ENCODE data around the gene MMP10.

MMP10 gene

DNA sequence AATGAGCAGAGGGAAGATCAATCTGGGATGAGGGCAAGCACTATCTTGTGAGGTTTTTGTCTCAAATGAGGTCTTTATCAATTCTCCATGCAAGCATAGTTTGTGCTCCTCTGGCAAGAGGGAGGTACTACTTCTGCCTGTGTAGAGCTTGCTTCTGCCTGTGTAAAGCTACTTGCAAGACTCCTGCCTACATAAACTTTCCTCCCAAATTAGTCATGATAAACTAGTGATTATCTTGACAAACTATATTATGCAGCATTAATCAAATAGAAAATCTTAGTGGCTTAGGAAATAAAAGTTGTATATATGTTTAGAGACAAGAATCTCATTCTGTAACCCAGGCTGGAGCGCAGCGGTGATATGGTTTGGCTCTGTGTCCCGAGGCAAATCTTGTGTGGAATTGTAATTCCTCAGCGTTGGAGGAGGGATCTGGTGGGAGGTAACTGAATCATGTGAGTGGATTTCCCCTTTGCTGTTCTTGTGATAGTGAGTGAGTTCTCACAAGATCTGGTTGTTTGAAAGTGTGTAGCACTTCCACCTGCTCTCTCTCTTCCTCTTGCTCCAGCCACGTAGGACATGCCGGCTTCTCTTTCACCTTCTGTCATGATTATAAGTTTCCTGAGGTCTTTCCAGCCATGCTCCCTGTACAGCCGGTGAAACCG, 8.0 kb upstream of the MMP10 start:
- no peak overlapping the region for H3K4me3 ChIP-seq (ENCODE audit: low read depth, low read length)
- no peak for DNase-seq (ENCODE audit: low read depth)
- TF ChIP-seq, protein P1, sequence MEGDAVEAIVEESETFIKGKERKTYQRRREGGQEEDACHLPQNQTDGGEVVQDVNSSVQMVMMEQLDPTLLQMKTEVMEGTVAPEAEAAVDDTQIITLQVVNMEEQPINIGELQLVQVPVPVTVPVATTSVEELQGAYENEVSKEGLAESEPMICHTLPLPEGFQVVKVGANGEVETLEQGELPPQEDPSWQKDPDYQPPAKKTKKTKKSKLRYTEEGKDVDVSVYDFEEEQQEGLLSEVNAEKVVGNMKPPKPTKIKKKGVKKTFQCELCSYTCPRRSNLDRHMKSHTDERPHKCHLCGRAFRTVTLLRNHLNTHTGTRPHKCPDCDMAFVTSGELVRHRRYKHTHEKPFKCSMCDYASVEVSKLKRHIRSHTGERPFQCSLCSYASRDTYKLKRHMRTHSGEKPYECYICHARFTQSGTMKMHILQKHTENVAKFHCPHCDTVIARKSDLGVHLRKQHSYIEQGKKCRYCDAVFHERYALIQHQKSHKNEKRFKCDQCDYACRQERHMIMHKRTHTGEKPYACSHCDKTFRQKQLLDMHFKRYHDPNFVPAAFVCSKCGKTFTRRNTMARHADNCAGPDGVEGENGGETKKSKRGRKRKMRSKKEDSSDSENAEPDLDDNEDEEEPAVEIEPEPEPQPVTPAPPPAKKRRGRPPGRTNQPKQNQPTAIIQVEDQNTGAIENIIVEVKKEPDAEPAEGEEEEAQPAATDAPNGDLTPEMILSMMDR (IDR thresholded peaks at IDR 0.05; ENCODE audit: control insufficient read depth, extremely low read depth, insufficient read depth): no peak

DNA sequence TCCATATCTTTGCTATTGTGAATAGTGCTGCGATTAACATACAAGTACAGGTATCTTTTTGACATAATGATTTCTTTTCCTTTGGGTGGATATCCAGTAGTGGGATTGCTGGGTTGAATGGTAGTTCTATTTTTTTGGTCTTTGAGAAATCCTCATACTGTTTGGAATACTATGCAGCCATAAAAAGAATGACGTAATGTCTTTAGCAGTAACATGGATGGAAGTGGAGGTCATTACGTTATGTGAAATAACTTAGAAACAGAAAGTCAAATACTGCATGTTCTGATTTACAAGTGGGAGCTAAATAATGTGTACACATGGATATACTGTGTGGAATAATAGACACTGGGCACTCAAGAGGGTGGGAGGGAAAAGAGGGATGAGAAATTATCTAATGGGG, 4.0 kb upstream of the MMP10 start:
- TF ChIP-seq, protein P1 (IDR thresholded peaks at IDR 0.05; ENCODE audit: control insufficient read depth, extremely low read depth, insufficient read depth): no peak
- H3K4me3 ChIP-seq (ENCODE audit: low read depth, low read length): no peak overlapping the region
- no peak for DNase-seq (ENCODE audit: low read depth)

DNA sequence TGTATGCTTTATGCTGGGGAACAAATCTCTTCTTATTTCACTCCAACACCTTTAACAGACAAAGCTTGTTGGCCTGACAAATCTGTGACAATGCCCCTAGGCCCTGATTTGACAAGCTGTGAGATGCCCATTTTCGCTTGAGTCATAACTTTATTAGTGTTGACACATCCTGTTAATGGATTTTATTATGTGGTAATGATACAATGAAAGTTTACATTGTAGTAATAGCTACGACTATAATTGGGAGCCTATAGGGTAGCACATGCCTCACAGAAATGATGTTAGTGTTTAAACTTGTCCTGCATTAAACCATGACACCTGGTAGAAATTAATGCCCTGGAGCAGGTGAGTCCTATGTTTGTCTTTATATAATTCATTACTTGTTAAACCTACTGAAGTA, 3.3 kb upstream of the MMP10 start:
- H3K4me3 ChIP-seq (ENCODE audit: low read depth, low read length): no peak overlapping the region
- peak; percentile 96 for DNase-seq (ENCODE audit: low read depth)
- TF ChIP-seq, protein P1 (IDR thresholded peaks at IDR 0.05; ENCODE audit: control insufficient read depth, extremely low read depth, insufficient read depth): no peak

DNA sequence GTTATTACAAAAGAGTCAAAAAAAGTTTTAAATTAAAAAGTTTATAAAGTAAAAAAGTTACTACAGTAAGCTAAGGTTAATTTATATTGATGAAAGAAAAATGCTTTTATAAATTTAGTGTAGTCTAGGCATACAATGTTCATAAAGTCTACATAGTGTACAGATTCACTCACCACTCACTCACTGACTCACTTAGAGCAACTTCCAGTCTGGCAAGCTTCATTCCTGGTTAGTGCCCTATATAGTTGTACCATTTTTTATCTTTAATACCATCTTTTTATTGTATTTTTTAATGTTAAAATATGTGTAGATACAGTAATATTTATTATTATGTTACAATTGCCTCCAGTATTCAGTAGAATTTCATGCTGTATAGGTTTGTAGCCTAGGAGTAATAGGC, 2.6 kb upstream of the MMP10 start:
- no peak overlapping the region for H3K4me3 ChIP-seq (ENCODE audit: low read depth, low read length)
- TF ChIP-seq, protein P1 (IDR thresholded peaks at IDR 0.05; ENCODE audit: control insufficient read depth, extremely low read depth, insufficient read depth): no peak
- DNase-seq (ENCODE audit: low read depth): no peak

DNA sequence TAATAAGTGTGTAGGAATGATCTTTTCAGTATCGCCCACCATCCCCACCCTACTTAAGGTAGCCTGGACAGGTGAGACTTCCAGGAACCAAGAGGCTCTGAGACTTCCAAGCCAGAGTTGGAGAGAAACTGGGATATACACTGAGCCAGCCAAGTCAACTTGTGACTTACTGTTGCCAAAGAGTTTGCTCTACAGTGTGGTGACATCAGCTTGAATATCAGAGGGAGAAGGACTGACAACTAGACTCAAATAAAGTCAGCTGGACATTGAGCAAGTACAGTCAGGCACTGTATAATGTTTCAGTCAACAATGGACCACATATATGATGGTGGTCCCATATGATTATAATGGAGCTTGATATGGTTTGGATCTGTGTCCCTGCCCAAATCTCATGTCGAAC, 1.2 kb upstream of the MMP10 start:
- H3K4me3 ChIP-seq (ENCODE audit: low read depth, low read length): no peak overlapping the region
- DNase-seq (ENCODE audit: low read depth): peak; percentile 37
- TF ChIP-seq, protein P1 (IDR thresholded peaks at IDR 0.05; ENCODE audit: control insufficient read depth, extremely low read depth, insufficient read depth): no peak

DNA sequence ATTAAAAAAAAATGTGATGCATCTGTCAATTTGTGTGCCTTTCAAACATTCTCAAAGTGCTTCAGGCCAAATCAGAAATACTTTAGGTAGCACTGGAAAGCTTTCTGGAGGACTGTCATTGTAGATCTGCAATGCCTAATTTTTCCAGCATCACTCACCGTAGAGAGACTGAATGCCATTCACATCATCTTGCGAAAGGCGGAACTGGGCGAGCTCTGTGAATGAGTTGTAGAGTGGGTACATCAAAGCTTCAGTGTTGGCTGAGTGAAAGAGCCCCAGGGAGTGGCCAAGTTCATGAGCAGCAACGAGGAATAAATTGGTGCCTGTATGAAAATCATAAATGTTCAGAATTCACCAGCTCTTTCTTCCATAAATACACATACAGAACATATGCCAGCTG, 4.0 kb downstream of the MMP10 start:
- TF ChIP-seq, protein P1 (IDR thresholded peaks at IDR 0.05; ENCODE audit: control insufficient read depth, extremely low read depth, insufficient read depth): no peak
- H3K4me3 ChIP-seq (ENCODE audit: low read depth, low read length): no peak overlapping the region
- DNase-seq (ENCODE audit: low read depth): no peak

DNA sequence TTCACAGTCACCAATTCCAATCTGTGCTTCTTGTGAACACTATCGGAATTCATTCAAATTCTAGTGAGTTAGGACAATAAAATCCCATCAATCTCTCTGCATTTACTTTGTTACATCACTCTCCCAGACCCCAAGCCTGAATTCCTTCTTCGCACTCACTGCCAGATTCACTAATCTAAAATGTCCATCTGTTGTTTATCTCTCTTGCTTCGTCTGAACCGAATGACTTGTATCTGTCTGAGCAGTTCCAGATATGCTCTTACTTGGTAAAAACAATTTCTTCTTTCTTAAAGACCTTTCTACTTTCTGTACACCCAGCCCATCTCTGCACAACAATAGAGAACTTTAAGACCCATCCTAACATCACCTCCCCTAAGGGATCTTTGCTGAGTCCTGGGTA, 7.0 kb downstream of the MMP10 start:
- TF ChIP-seq, protein P1 (IDR thresholded peaks at IDR 0.05; ENCODE audit: control insufficient read depth, extremely low read depth, insufficient read depth): no peak
- DNase-seq (ENCODE audit: low read depth): no peak
- no peak overlapping the region for H3K4me3 ChIP-seq (ENCODE audit: low read depth, low read length)
